ENCODE results near the gene CNNM4. TPM values are rescaled to one million over a fixed set of nuclear protein-coding genes. Genes with fewer than 3 reads are reported as not detected.

CNNM4 gene
- total and polyA plus RNA-seq, 2 of the 4 experiments (the other 2 are of a cell fraction), result 2.0 to 4.1 TPM

DNA sequence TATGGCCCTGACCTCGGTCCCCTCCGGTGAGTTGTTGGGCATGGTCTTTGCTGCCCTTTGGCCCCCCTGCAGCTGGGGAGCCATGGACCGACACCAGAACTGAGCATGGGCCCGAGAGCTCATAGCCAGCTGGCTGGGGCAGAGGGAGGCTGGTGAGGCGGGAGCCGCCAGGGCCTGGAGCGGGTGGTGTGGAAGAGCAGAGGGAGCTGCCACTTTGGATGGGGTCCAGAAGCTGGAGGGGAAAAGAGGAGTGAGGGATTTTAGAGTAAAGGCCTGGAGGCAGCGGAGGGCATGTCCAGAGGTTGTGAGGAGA, 38.9 kb downstream of the CNNM4 start:
- Histone ChIP-seq H3K4ac (ENCODE audit: low read depth, low read length) (no peak overlapping the region), H3K9ac (ENCODE audit: low read depth, low read length) (no peak overlapping the region), H3K4me1 (ENCODE audit: control insufficient read depth, insufficient read depth, low read length) (no peaks in the 10 kb centered on the region), H3K4me2 (ENCODE audit: low read depth, low read length) (no peak overlapping the region), H3K27ac (ENCODE audit: insufficient read depth, low read length) (no peak overlapping the region), H2BK15ac (ENCODE audit: low read depth, low read length) (no peak overlapping the region), H3K56ac (ENCODE audit: extremely low read depth, insufficient read depth, low read length) (no peak overlapping the region), H3K4me3 (ENCODE audit: insufficient read depth, low read depth, low read length) (no peak overlapping the region), H2AFZ (replicated peaks; ENCODE audit: low read length, poor library complexity) (no peak overlapping the region), H3K9me3 (ENCODE audit: control insufficient read depth, insufficient read depth, low read length) (no peaks in the 10 kb centered on the region), H2BK5ac (ENCODE audit: low read depth, low read length, poor library complexity, severe bottlenecking) (no peak overlapping the region), H3K14ac (replicated peaks; ENCODE audit: low read depth, low read length) (no peak overlapping the region), H3K36me3 (ENCODE audit: control insufficient read depth, insufficient read depth, low read length) (peaks cover 2% of the 10 kb centered on the region), H4K8ac (ENCODE audit: low read depth in 2 of 2, low read length in 2 of 2) (no peak overlapping the region), H3K27me3 (ENCODE audit: control insufficient read depth, insufficient read depth, low read length) (no peaks in the 10 kb centered on the region), H3K79me1 (ENCODE audit: low read depth in 1 of 2, low read length in 2 of 2) (no peaks in the 10 kb centered on the region), H3K23ac (ENCODE audit: low read depth, low read length) (no peak overlapping the region), H4K5ac (ENCODE audit: low read depth, low read length) (no peak overlapping the region), H2AK9ac (replicated peaks; ENCODE audit: low read depth, low read length, poor library complexity) (no peak overlapping the region), H2AK5ac (ENCODE audit: low read depth, low read length) (no peak overlapping the region), H2BK20ac (ENCODE audit: low read depth, low read length) (no peak overlapping the region), H3K9me1 (ENCODE audit: insufficient read depth, low read length) (0 out of 2 replicates have a peak, but pooled peaks cover 3% of the 10 kb centered on the region), H4K91ac (ENCODE audit: insufficient read depth, low read depth, low read length) (no peak overlapping the region), H4K20me1 (ENCODE audit: insufficient read depth, low read length) (no peaks in the 10 kb centered on the region), H2BK120ac (ENCODE audit: low read depth, low read length) (no peak overlapping the region), H3K18ac (ENCODE audit: low read depth, low read length) (no peak overlapping the region)
- intact Hi-C loops (cut with micrococcal nuclease) (no loop called here), dilution Hi-C loops (cut with HindIII; ENCODE audit: low sequenced_read_pairs, unreplicated experiment) (no loop called here), in situ Hi-C loops (cut with MboI; ENCODE audit: low sequenced_read_pairs) (no loop called here)
- POLR2A ChIA-PET (ENCODE audit: unreplicated experiment), result no interaction called here
- TF ChIP-seq FOS (IDR thresholded peaks at IDR 0.05; ENCODE audit: low read depth, low read length) (no peak), RFX5 (IDR thresholded peaks at IDR 0.05; ENCODE audit: low read depth, low read length) (no peak), CEBPB (IDR thresholded peaks at IDR 0.05; ENCODE audit: low read depth, low read length) (no peak), BHLHE40 (IDR thresholded peaks at IDR 0.05; ENCODE audit: low read depth, low read length) (no peak), SMC3 (IDR thresholded peaks at IDR 0.05; ENCODE audit: low read depth, low read length) (no peak), RCOR1 (IDR thresholded peaks at IDR 0.05; ENCODE audit: insufficient replicate concordance, low read length) (no peak), POLR2A (IDR thresholded peaks at IDR 0.05; ENCODE audit: low read depth, low read length) (no peak), MXI1 (IDR thresholded peaks at IDR 0.05; ENCODE audit: borderline replicate concordance, low read depth, low read length) (no peak), ELK1 (IDR thresholded peaks at IDR 0.05; ENCODE audit: borderline replicate concordance, low read depth, low read length) (no peak), MAFK (IDR thresholded peaks at IDR 0.05; ENCODE audit: low read depth, low read length) (no peak), CHD1 (IDR thresholded peaks at IDR 0.05; ENCODE audit: low read depth, low read length) (no peak), MAZ (IDR thresholded peaks at IDR 0.05; ENCODE audit: borderline replicate concordance, low read depth, low read length) (no peak), NFE2L2 (IDR thresholded peaks at IDR 0.05; ENCODE audit: low read depth, low read length) (no peak)
- TF ChIP-seq, protein P1, sequence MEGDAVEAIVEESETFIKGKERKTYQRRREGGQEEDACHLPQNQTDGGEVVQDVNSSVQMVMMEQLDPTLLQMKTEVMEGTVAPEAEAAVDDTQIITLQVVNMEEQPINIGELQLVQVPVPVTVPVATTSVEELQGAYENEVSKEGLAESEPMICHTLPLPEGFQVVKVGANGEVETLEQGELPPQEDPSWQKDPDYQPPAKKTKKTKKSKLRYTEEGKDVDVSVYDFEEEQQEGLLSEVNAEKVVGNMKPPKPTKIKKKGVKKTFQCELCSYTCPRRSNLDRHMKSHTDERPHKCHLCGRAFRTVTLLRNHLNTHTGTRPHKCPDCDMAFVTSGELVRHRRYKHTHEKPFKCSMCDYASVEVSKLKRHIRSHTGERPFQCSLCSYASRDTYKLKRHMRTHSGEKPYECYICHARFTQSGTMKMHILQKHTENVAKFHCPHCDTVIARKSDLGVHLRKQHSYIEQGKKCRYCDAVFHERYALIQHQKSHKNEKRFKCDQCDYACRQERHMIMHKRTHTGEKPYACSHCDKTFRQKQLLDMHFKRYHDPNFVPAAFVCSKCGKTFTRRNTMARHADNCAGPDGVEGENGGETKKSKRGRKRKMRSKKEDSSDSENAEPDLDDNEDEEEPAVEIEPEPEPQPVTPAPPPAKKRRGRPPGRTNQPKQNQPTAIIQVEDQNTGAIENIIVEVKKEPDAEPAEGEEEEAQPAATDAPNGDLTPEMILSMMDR (conservative IDR thresholded peaks at IDR 0.05; ENCODE audit: low read depth, low read length), result no peak
- TF ChIP-seq, protein P2, sequence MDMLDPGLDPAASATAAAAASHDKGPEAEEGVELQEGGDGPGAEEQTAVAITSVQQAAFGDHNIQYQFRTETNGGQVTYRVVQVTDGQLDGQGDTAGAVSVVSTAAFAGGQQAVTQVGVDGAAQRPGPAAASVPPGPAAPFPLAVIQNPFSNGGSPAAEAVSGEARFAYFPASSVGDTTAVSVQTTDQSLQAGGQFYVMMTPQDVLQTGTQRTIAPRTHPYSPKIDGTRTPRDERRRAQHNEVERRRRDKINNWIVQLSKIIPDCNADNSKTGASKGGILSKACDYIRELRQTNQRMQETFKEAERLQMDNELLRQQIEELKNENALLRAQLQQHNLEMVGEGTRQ (IDR thresholded peaks at IDR 0.05; ENCODE audit: low read depth, low read length), result no peak
- WGBS, 2 experiments (ENCODE audit: extremely low coverage in 2 of 2, insufficient read length in 1 of 2), result 85% methylated on average over 4 of the region's 8 CpGs; no CpG with 5 or more reads in 1 of the 2 experiments
- no peak for ATAC-seq (ENCODE audit: low read depth)
- BruUV-seq (replicated peaks), result no TSS peak
- no peak for DNase-seq
- CTCF ChIA-PET, result no interaction called here
